Esophagus mucosa (tissue), 1 donor: ENCODE data around the gene TPGS2. TPM values are rescaled to one million over a fixed set of nuclear protein-coding genes. Genes with fewer than 3 reads are reported as not detected.

Experiments used
- total RNA-seq: library from RNA; stranded (reverse); gene quantifications from one replicate; pipeline ENCODE4 v1.2.4, GENCODE V29; 2023
- donor health status: DM: yes; HTN: yes; CAD: no.

TPGS2 gene
- total RNA-seq, 1 donor from 2014 or later, result 61.6 TPM

Other genes starting within 250 kb of the TPGS2 start
- gene KIAA1328, start 125 bp upstream of the TPGS2 start, total RNA-seq, result 5.1 TPM